IMR-90 (cell line): ENCODE data around the gene NDOR1. TPM values are rescaled to one million over a fixed set of nuclear protein-coding genes. Genes with fewer than 3 reads are reported as not detected.

Source experiments
- ATAC-seq: fragments of 200-7000 bp; cut with Tn5 transposase; 2 replicates; pipeline ENCODE4 v1.9.1; 2020; ENCODE audit warnings: low read depth, mild to moderate bottlenecking, moderate library complexity
- BruUV-seq: library from RNA; stranded (reverse); fragments of 400-500 nt; replicated peaks from 2 replicates; lab custom pipeline; 2021; lab: Mats Ljungman, UMichigan
- CTCF ChIA-PET: fragments of 300-600 bp; formaldehyde crosslinking; extraction: SDS; loops from one replicate; lab custom pipeline; 2021; ENCODE audit warnings: antibody characterized with exemption; lab: Yijun Ruan, JAX
- POLR2A ChIA-PET: fragments of 300-600 bp; sonication (Branson Sonifier 250); formaldehyde crosslinking; loops from one replicate; lab custom pipeline; 2022; ENCODE audit warnings: antibody characterized with exemption; ENCODE audit not compliant: unreplicated experiment; lab: Charles Lee
- DNase-seq: peaks from one replicate; pipeline ENCODE4 v3.0.0; 2013
- H2AFZ ChIP-seq: replicated peaks from 2 replicates; pipeline ENCODE3; 2013; ENCODE audit warnings: low read length, mild to moderate bottlenecking; ENCODE audit not compliant: poor library complexity
- H2AK5ac ChIP-seq: 2 replicates; pipeline ENCODE4 v1.6.1; 2013; ENCODE audit warnings: low read depth, low read length, inconsistent platforms
- H2AK9ac ChIP-seq: replicated peaks from 2 replicates; pipeline ENCODE3; 2013; ENCODE audit warnings: mild to moderate bottlenecking, low read depth, low read length, moderate library complexity; ENCODE audit not compliant: poor library complexity
- H2BK120ac ChIP-seq: 2 replicates; pipeline ENCODE4 v1.6.1; 2013; ENCODE audit warnings: low read depth, low read length, inconsistent platforms
- H2BK15ac ChIP-seq: 3 replicates; pipeline ENCODE4 v1.6.1; 2013; ENCODE audit warnings: low read depth, low read length, inconsistent platforms
- H2BK20ac ChIP-seq: 2 replicates; pipeline ENCODE4 v1.6.1; 2013; ENCODE audit warnings: low read depth, mild to moderate bottlenecking, inconsistent platforms, low read length, moderate library complexity
- H2BK5ac ChIP-seq: 2 replicates; pipeline ENCODE4 v1.6.1; 2013; ENCODE audit warnings: mild to moderate bottlenecking, low read depth, low read length, inconsistent platforms; ENCODE audit not compliant: poor library complexity, severe bottlenecking
- H3K14ac ChIP-seq: replicated peaks from 2 replicates; pipeline ENCODE4 v1.6.1; 2013; ENCODE audit warnings: low read depth, low read length, inconsistent platforms
- H3K18ac ChIP-seq: 2 replicates; pipeline ENCODE4 v1.6.1; 2013; ENCODE audit warnings: low read depth, low read length, control low read depth
- H3K23ac ChIP-seq: 2 replicates; pipeline ENCODE4 v1.6.1; 2013; ENCODE audit warnings: low read depth, low read length, inconsistent platforms
- H3K27ac ChIP-seq: 2 replicates; pipeline ENCODE4 v1.5.1; 2013; ENCODE audit warnings: mild to moderate bottlenecking, control low read depth, low read length; ENCODE audit not compliant: insufficient read depth
- H3K27me3 ChIP-seq: 2 replicates; pipeline ENCODE4 v1.6.1; 2013; ENCODE audit warnings: low read length; ENCODE audit not compliant: control insufficient read depth, insufficient read depth
- H3K36me3 ChIP-seq: 2 replicates; pipeline ENCODE4 v1.6.1; 2013; ENCODE audit warnings: low read length, mixed read lengths; ENCODE audit not compliant: control insufficient read depth, insufficient read depth
- H3K4ac ChIP-seq: 2 replicates; pipeline ENCODE4 v1.6.1; 2013; ENCODE audit warnings: low read depth, low read length, inconsistent platforms
- H3K4me1 ChIP-seq: 2 replicates; pipeline ENCODE4 v1.6.1; 2013; ENCODE audit warnings: low read length, mixed read lengths; ENCODE audit not compliant: control insufficient read depth, insufficient read depth
- H3K4me2 ChIP-seq: 2 replicates; pipeline ENCODE4 v1.6.1; 2013; ENCODE audit warnings: low read depth, mild to moderate bottlenecking, control low read depth, low read length, moderate library complexity
- H3K4me3 ChIP-seq: 2 replicates; pipeline ENCODE4 v1.5.1; 2013; ENCODE audit warnings: low read depth, mild to moderate bottlenecking, control low read depth, low read length, moderate library complexity; ENCODE audit not compliant: insufficient read depth
- H3K56ac ChIP-seq: 2 replicates; pipeline ENCODE4 v1.6.1; 2013; ENCODE audit warnings: low read length, inconsistent platforms; ENCODE audit not compliant: insufficient read depth; ENCODE audit errors: extremely low read depth
- H3K79me1 ChIP-seq, 2 experiments: 2 replicates each; pipeline ENCODE4 v1.6.1; 2013; ENCODE audit warnings: low read length in 2 of 2, inconsistent platforms in 1 of 2, low read depth in 1 of 2
- H3K9ac ChIP-seq: 2 replicates; pipeline ENCODE4 v1.6.1; 2013; ENCODE audit warnings: low read depth, low read length, control low read depth
- H3K9me1 ChIP-seq: 2 replicates; pipeline ENCODE4 v1.6.1; 2013; ENCODE audit warnings: low read length, inconsistent platforms; ENCODE audit not compliant: insufficient read depth
- H3K9me3 ChIP-seq: 2 replicates; pipeline ENCODE4 v1.6.1; 2013; ENCODE audit warnings: low read length; ENCODE audit not compliant: control insufficient read depth, insufficient read depth
- H4K20me1 ChIP-seq: 2 replicates; pipeline ENCODE4 v1.6.1; 2013; ENCODE audit warnings: low read length, inconsistent platforms; ENCODE audit not compliant: insufficient read depth
- H4K5ac ChIP-seq: 2 replicates; pipeline ENCODE4 v1.6.1; 2013; ENCODE audit warnings: mild to moderate bottlenecking, low read depth, low read length, control low read depth
- H4K8ac ChIP-seq, 2 experiments: 2 replicates each; pipeline ENCODE4 v1.6.1; 2013; ENCODE audit warnings: low read depth in 2 of 2, low read length in 2 of 2, control low read depth in 1 of 2, inconsistent platforms in 1 of 2
- H4K91ac ChIP-seq: 2 replicates; pipeline ENCODE4 v1.6.1; 2013; ENCODE audit warnings: low read depth, low read length, inconsistent platforms; ENCODE audit not compliant: insufficient read depth
- CEBPB ChIP-seq: IDR thresholded peaks from 2 replicates; pipeline ENCODE4 v1.6.1; 2012; ENCODE audit warnings: low read depth, low read length, improper control_type of control experiment
- CHD1 ChIP-seq: IDR thresholded peaks from 2 replicates; pipeline ENCODE4 v1.6.1; 2012; ENCODE audit warnings: low read depth, low read length, improper control_type of control experiment
- FOS ChIP-seq: fragments of 150-350 bp; IDR thresholded peaks from 2 replicates; pipeline ENCODE4 v1.6.1; 2016; ENCODE audit warnings: low read depth, low read length
- MAFK ChIP-seq: IDR thresholded peaks from 2 replicates; pipeline ENCODE4 v1.6.1; 2012; ENCODE audit warnings: low read depth, low read length, improper control_type of control experiment
- MAZ ChIP-seq: IDR thresholded peaks from 2 replicates; pipeline ENCODE4 v1.6.1; 2012; ENCODE audit warnings: low read depth, mild to moderate bottlenecking, low read length, improper control_type of control experiment, moderate library complexity, borderline replicate concordance
- MXI1 ChIP-seq: IDR thresholded peaks from 2 replicates; pipeline ENCODE4 v1.6.1; 2012; ENCODE audit warnings: low read depth, mild to moderate bottlenecking, low read length, moderate library complexity, borderline replicate concordance
- NFE2L2 ChIP-seq: fragments of 150-350 bp; IDR thresholded peaks from 2 replicates; pipeline ENCODE4 v1.6.1; 2016; ENCODE audit warnings: low read depth, mild to moderate bottlenecking, low read length
- POLR2A ChIP-seq: IDR thresholded peaks from 2 replicates; pipeline ENCODE4 v1.6.1; 2012; ENCODE audit warnings: mild to moderate bottlenecking, low read depth, low read length
- RAD21 ChIP-seq: IDR thresholded peaks from 2 replicates; pipeline ENCODE4 v1.6.1; 2012; ENCODE audit warnings: low read length, improper control_type of control experiment
- RCOR1 ChIP-seq: IDR thresholded peaks from 2 replicates; pipeline ENCODE4 v1.6.1; 2012; ENCODE audit warnings: mild to moderate bottlenecking, low read length, improper control_type of control experiment; ENCODE audit not compliant: insufficient replicate concordance
- RFX5 ChIP-seq: IDR thresholded peaks from 2 replicates; pipeline ENCODE4 v1.8.0; 2012; ENCODE audit warnings: low read depth, mild to moderate bottlenecking, low read length, moderate library complexity
- SMC3 ChIP-seq: fragments of 150-350 bp; IDR thresholded peaks from 2 replicates; pipeline ENCODE4 v1.6.1; 2016; ENCODE audit warnings: low read depth, mild to moderate bottlenecking, antibody characterized with exemption, low read length, moderate library complexity
- WGBS, 2 experiments: methylation state at CpG; one replicate each; pipeline versions ENCODE4 v1.1.5 to v1.1.7; 2013; ENCODE audit warnings: missing lambda C conversion rate in 2 of 2; ENCODE audit not compliant: insufficient read length in 1 of 2; ENCODE audit errors: extremely low coverage in 2 of 2; 5-methylcytosine and 5-hydroxymethylcytosine counted together
- dilution Hi-C: fragments of 300-500 bp; cut with HindIII; formaldehyde crosslinking; loops from one replicate; pipeline ENCODE4 v1.14.3; 2018; ENCODE audit warnings: low sequenced_read_pairs; ENCODE audit not compliant: unreplicated experiment
- in situ Hi-C: fragments of 300-500 bp; cut with MboI; formaldehyde crosslinking; loops from 3 replicates; pipeline ENCODE4 v1.14.3; 2019; ENCODE audit warnings: low sequenced_read_pairs, inconsistent platforms, mixed read lengths
- intact Hi-C: fragments of 100-400 bp; cut with micrococcal nuclease; formaldehyde crosslinking; loops from 2 replicates; pipeline ENCODE4 v1.10.0; 2022
- polyA plus RNA-seq, 3 experiments: library from polyadenylated mRNA; depleted of rRNA; stranded (reverse); fragments of >200 nt; gene quantifications; 2 replicates each; pipeline ENCODE4 v1.2.3, GENCODE V29; 2012; ENCODE audit warnings: low replicate concordance in 1 of 3
- total RNA-seq: library from RNA; depleted of rRNA; stranded (reverse); fragments of >200 nt; gene quantifications from 2 replicates; pipeline ENCODE4 v1.2.3, GENCODE V29; 2012
- TF ChIP-seq, protein P1 (sequence below): fragments of 150-350 bp; IDR thresholded peaks from 2 replicates; pipeline ENCODE4 v1.6.1; 2017; ENCODE audit warnings: mild to moderate bottlenecking, antibody characterized with exemption, low read length, low read depth
- TF ChIP-seq, protein P2 (sequence below): fragments of 150-350 bp; IDR thresholded peaks from 2 replicates; pipeline ENCODE4 v1.6.1; 2016; ENCODE audit warnings: low read depth, mild to moderate bottlenecking, low read length, moderate library complexity, borderline replicate concordance

Gene NDOR1
- total and polyA plus RNA-seq, 2 of the 4 experiments (the other 2 are of a cell fraction): 0.90 to 10.6 TPM

DNA sequence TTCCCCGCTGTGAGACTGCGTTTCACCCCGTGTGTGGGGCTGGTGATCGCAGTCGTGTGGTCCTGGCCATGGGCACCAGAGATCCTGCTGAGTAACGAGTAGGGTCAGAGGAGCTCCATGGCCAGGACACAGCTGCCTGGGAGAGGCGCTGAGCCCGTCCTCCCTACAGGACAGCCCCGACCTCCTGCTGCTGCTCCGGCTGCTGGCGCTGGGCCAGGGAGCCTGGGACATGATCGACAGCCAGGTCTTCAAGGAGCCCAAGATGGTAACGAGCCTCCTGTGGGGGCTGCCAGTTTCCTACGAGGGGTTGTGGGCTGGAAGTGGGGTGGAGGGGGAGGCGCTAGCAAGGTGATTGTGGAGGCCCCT is 60.6 kb downstream of the NDOR1 start:
- intact Hi-C loops: no loop called here
- Histone ChIP-seq H2AK9ac (peak overlapping the region; percentile 26), H3K4me3 (no peak overlapping the region), H3K56ac (no peak overlapping the region), H3K36me3 (peaks cover 55% of the 10 kb centered on the region), H2BK120ac (no peak overlapping the region), H3K4me2 (no peak overlapping the region), H4K20me1 (peaks cover 25% of the 10 kb centered on the region), H3K23ac (no peak overlapping the region), H3K4me1 (peaks cover 12% of the 10 kb centered on the region), H4K5ac (no peak overlapping the region), H4K8ac (no peak overlapping the region), H3K27ac (no peak overlapping the region), H3K4ac (no peak overlapping the region), H2AK5ac (no peak overlapping the region), H2BK5ac (no peak overlapping the region), H4K91ac (no peak overlapping the region), H3K27me3 (no peaks in the 10 kb centered on the region), H3K9me3 (no peaks in the 10 kb centered on the region), H3K9ac (no peak overlapping the region), H3K18ac (no peak overlapping the region), H3K14ac (no peak overlapping the region), H2AFZ (no peak overlapping the region), H2BK15ac (no peak overlapping the region), H2BK20ac (no peak overlapping the region), H3K9me1 (peaks cover 14% of the 10 kb centered on the region), H3K79me1 (peaks cover 13 to 53% of the 10 kb centered on the region in 2 experiments; a peak in 3 of 4 replicates)
- CTCF ChIA-PET: interaction anchor here (0.6 kb wide), 1 partner anchor 451 kb away, joined by 4 read pairs; no protein-coding TSS in a partner anchor
- ATAC-seq (no peak), DNase-seq (no peak)
- no peak for TF ChIP-seq MAFK
- no peak for TF ChIP-seq POLR2A
- TF ChIP-seq, protein P1, sequence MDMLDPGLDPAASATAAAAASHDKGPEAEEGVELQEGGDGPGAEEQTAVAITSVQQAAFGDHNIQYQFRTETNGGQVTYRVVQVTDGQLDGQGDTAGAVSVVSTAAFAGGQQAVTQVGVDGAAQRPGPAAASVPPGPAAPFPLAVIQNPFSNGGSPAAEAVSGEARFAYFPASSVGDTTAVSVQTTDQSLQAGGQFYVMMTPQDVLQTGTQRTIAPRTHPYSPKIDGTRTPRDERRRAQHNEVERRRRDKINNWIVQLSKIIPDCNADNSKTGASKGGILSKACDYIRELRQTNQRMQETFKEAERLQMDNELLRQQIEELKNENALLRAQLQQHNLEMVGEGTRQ: no peak
- TF ChIP-seq MXI1: no peak
- TF ChIP-seq SMC3: no peak
- TF ChIP-seq RCOR1: no peak
- TF ChIP-seq CEBPB: no peak
- no peak for TF ChIP-seq MAZ
- no peak for TF ChIP-seq RAD21
- TF ChIP-seq, protein P2, sequence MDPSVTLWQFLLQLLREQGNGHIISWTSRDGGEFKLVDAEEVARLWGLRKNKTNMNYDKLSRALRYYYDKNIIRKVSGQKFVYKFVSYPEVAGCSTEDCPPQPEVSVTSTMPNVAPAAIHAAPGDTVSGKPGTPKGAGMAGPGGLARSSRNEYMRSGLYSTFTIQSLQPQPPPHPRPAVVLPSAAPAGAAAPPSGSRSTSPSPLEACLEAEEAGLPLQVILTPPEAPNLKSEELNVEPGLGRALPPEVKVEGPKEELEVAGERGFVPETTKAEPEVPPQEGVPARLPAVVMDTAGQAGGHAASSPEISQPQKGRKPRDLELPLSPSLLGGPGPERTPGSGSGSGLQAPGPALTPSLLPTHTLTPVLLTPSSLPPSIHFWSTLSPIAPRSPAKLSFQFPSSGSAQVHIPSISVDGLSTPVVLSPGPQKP: no peak
- no peak for TF ChIP-seq NFE2L2
- no peak for TF ChIP-seq FOS
- TF ChIP-seq RFX5: no peak
- TF ChIP-seq CHD1: no peak
- BruUV-seq: no TSS peak
- POLR2A ChIA-PET: interaction anchor here (0.6 kb wide), 1 partner anchor 18 kb away, joined by 7 read pairs; no protein-coding TSS in a partner anchor
- dilution Hi-C loops: no loop called here
- 88% methylated on average over 6 of the region's 15 CpGs; no CpG with 5 or more reads in 1 of the 2 experiments for WGBS, 2 experiments
- in situ Hi-C loops: no loop called here
